HG03571 (cell line): ENCODE measurements around the gene TCEA3.

Source experiments
- ATAC-seq: cut with Tn5 transposase; IDR thresholded peaks from one replicate; pipeline ENCODE4 v1.9.1; 2021; ENCODE audit not compliant: unreplicated experiment

The TCEA3 gene

GRCh38 chr1:23341931-23342692 lies 82.4 kb downstream of the TCEA3 start:
- no peak for ATAC-seq

- no peak for ATAC-seq
Measured at GRCh38 chr1:23339632-23340031, 84.9 kb downstream of the TCEA3 start.

GRCh38 chr1:23337869-23338268 lies 86.7 kb downstream of the TCEA3 start:
- ATAC-seq: no peak

- no peak for ATAC-seq
Measured at GRCh38 chr1:23331713-23332112, 92.8 kb downstream of the TCEA3 start.
